Measurements from ENCODE around the gene COL4A1. TPM values are rescaled to one million over a fixed set of nuclear protein-coding genes. Genes with fewer than 3 reads are reported as not detected.

Gene COL4A1
- total RNA-seq, 2 donors from 2014 or later, result 505 to 852 TPM

GRCh38 chr13:110278859-110279258 is 28.1 kb downstream of the COL4A1 start:
- TF ChIP-seq CTCF (IDR thresholded peaks at IDR 0.05), result no peak
- no peak for DNase-seq (ENCODE audit: low spot score)
- H3K36me3 ChIP-seq, result no peaks in the 10 kb centered on the region
- no peaks in the 10 kb centered on the region for H3K9me3 ChIP-seq
- peak overlapping the region; percentile 43 to 67 for H3K27ac ChIP-seq
- no peaks in the 10 kb centered on the region for H3K27me3 ChIP-seq (replicated peaks; ENCODE audit: insufficient read depth)
- H3K4me3 ChIP-seq, result no peak overlapping the region
- H3K4me1 ChIP-seq (ENCODE audit: control insufficient read depth in 1 of 2, low read depth in 2 of 2), result peaks cover 22 to 97% of the 10 kb centered on the region in 2 donors
- no peak for ATAC-seq (ENCODE audit: insufficient number of reproducible peaks, low FRiP score, low read depth)

GRCh38 chr13:110277357-110277975 is 29.5 kb downstream of the COL4A1 start:
- TF ChIP-seq CTCF (IDR thresholded peaks at IDR 0.05), result no peak
- DNase-seq (ENCODE audit: low spot score) (no peak), ATAC-seq (ENCODE audit: insufficient number of reproducible peaks, low FRiP score, low read depth) (no peak)
- H3K27me3 ChIP-seq (replicated peaks; ENCODE audit: insufficient read depth), result no peaks in the 10 kb centered on the region
- no peaks in the 10 kb centered on the region for H3K36me3 ChIP-seq
- no peak overlapping the region for H3K4me3 ChIP-seq
- H3K9me3 ChIP-seq, result no peaks in the 10 kb centered on the region
- peak overlapping the region; percentile 39 to 67 for H3K27ac ChIP-seq
- peaks cover 25 to 97% of the 10 kb centered on the region in 2 donors for H3K4me1 ChIP-seq (ENCODE audit: control insufficient read depth in 1 of 2, low read depth in 2 of 2)

- Histone ChIP-seq H3K36me3 (no peaks in the 10 kb centered on the region), H3K27me3 (replicated peaks; ENCODE audit: insufficient read depth) (no peaks in the 10 kb centered on the region), H3K27ac (peak overlapping the region; percentile 21 to 67), H3K4me1 (ENCODE audit: control insufficient read depth in 1 of 2, low read depth in 2 of 2) (peaks cover 18 to 91% of the 10 kb centered on the region in 2 donors), H3K4me3 (no peak overlapping the region), H3K9me3 (no peaks in the 10 kb centered on the region)
- peak; percentile 9 for ATAC-seq (ENCODE audit: insufficient number of reproducible peaks, low FRiP score, low read depth)
- DNase-seq (ENCODE audit: low spot score), result no peak
- no peak for TF ChIP-seq CTCF (IDR thresholded peaks at IDR 0.05)
These were observed 30.4 kb downstream of the COL4A1 start for GRCh38 chr13:110276553-110276950.

- H3K36me3 ChIP-seq, result no peaks in the 10 kb centered on the region
- no peaks in the 10 kb centered on the region for H3K9me3 ChIP-seq
- ATAC-seq (ENCODE audit: insufficient number of reproducible peaks, low FRiP score, low read depth), result no peak
- no peak overlapping the region for H3K4me3 ChIP-seq
- no peak for TF ChIP-seq CTCF (IDR thresholded peaks at IDR 0.05)
- DNase-seq (ENCODE audit: low spot score), result no peak
- H3K4me1 ChIP-seq (ENCODE audit: control insufficient read depth in 1 of 2, low read depth in 2 of 2), result peaks cover 20 to 91% of the 10 kb centered on the region in 2 donors
- H3K27me3 ChIP-seq (replicated peaks; ENCODE audit: insufficient read depth), result no peaks in the 10 kb centered on the region
- H3K27ac ChIP-seq, result peak overlapping the region; percentile 65 to 67
These were observed 30.9 kb downstream of the COL4A1 start for GRCh38 chr13:110275931-110276552.

- TF ChIP-seq CTCF (IDR thresholded peaks at IDR 0.05), result peak; percentile 50
- Histone ChIP-seq H3K4me3 (no peak overlapping the region), H3K27me3 (replicated peaks; ENCODE audit: insufficient read depth) (no peaks in the 10 kb centered on the region), H3K27ac (peak overlapping the region; percentile 65 to 67), H3K4me1 (ENCODE audit: control insufficient read depth in 1 of 2, low read depth in 2 of 2) (peaks cover 22 to 91% of the 10 kb centered on the region in 2 donors), H3K36me3 (no peaks in the 10 kb centered on the region), H3K9me3 (no peaks in the 10 kb centered on the region)
- ATAC-seq (ENCODE audit: insufficient number of reproducible peaks, low FRiP score, low read depth) (peak; percentile 13), DNase-seq (ENCODE audit: low spot score) (no peak)
These were observed 32.3 kb downstream of the COL4A1 start for GRCh38 chr13:110274687-110275086.
